ENCODE results near the gene SLC7A4. TPM values are rescaled to one million over a fixed set of nuclear protein-coding genes. Genes with fewer than 3 reads are reported as not detected.
"Not testable (repeated sequence)": the region's sequence is repeated elsewhere in the genome, so short reads cannot be mapped to it uniquely, and the experiment has no call there.

The SLC7A4 gene
- 4.2 TPM for total RNA-seq

DNA sequence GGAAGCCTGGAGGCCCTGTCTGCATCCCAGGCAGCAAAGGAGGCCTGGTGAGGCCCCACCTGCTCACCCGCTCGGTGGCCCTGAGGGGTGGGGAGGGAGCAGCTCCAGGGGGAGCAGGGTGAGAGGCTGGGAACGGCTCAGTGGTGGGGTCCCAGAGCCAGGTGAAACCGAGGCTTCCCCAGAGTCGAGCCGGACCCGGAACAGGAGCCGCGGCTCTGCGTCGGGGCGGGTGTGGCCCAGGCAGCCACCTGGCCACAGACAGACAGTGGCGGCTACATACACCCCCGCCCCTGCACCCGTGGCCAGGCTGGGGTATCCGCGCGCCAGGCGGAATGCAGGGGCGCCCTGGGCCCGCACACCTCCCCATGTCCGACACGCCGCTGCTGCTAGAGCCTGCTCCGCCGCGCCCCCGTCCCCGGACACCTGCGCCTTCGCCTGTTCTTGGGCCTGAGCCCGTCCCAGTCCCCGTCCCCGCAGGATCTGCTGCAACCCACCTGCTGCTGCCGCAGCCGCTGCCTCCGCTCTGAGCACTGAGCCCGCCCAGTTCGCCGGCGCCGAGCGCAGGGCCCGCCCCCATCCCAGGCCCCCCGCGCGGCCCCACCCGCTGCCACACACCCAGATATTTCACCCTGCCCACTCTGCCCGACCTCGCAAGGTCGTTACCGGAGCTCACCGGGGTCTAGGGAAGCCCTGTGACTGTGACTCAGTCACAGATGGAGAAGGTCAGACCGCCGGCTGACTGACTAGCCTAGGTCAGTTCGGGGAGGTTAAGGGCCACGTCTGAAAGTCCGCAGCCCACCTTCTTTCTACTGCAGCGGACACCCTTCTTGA, at the start of gene SLC7A4:
Gene SLC7A4, minus strand, starts transcription at position 525 of the 831 bp plus-strand sequence. CDS start 749 bp downstream, outside the sequence.
- peak; percentile 37 for ATAC-seq

GRCh38 chr22:21080435-21081137, 48.2 kb upstream of the SLC7A4 start:
- ATAC-seq: no peak

GRCh38 chr22:21079493-21079892, 47.1 kb upstream of the SLC7A4 start:
- no peak for ATAC-seq

DNA sequence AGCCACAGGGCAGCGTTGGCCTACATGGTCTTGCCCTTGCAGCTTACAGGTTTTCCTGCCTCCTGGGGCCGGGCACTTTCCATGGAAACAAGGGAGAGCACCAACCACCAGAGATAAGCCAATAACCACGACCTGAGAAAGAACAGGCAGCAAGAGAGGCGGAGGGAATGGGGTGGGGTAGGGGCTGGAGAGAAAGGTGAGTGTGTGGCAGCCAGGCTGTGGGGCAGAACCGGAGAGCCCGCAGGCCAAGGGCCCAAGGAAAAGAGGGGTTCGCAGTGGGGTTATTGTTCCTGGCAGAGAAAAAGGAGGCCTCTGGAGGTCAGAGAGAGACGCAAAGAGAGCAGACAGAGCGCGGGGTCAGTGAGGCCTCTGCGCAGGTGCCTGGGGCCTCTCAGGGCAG, 46.6 kb upstream of the SLC7A4 start:
- ATAC-seq: no peak

DNA sequence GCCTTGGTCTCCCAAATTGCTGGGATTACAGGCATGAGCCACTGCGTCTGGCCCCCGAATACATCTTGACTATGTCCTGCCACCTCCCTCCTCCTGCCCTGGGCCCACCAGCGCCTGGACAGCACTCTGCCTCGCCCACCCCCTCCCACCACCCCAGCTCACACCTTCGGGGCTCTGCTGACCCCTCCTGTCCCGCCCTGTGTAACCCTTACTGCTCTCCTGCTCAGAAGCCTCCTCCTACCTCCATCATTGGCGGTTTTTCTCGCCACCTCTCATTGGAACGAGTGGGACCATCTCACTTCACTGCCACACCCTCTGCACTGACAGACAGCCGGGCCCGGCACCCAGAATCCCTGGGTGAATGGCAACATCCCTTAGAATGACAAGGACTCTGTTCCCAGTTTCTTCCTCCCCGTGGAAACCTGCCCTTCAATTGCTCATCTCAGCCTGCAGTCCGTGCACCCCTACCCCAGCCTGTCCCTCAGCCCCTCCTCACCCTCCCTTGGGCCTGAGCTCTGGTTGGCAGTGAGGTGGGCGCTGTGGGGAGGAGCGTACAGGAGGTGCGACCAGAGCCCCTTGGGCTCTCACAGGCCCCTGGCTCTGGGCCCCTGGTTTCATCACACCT, 45.6 kb upstream of the SLC7A4 start:
- ATAC-seq: no peak

GRCh38 chr22:21076912-21077625, 44.7 kb upstream of the SLC7A4 start:
- no peak for ATAC-seq

- no peak for ATAC-seq
Measured at GRCh38 chr22:21075516-21076138, 43.3 kb upstream of the SLC7A4 start.

DNA sequence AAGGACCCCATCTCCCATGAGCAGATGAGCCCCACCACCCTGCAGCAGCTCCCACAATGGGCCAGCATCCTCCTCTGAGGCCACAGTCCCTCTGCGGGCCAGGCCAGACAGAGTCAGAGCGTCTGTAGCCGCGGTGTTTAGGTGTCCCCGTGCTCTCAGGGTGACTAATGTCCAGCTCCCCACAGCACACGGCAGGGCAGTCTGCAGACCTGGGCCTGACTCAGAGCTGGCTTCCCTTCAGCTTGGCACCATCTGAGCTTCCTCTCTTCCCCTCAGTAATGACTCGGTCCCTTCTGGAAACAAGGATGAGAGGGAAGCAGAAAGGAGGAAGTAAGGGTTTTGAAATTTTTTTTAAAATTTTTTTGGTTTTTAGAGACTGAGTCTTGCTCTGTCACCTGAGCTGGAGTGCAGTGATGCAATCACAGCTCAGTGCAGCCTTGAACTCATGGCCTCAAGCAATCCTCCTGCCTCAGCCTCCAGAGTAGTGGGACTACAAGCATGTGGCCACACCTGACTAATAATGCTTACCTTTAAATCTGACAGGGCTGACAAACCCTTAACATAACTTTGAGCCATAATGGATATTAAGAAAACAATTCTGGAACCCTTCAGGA, 41.8 kb upstream of the SLC7A4 start:
- ATAC-seq: peak; percentile 89

DNA sequence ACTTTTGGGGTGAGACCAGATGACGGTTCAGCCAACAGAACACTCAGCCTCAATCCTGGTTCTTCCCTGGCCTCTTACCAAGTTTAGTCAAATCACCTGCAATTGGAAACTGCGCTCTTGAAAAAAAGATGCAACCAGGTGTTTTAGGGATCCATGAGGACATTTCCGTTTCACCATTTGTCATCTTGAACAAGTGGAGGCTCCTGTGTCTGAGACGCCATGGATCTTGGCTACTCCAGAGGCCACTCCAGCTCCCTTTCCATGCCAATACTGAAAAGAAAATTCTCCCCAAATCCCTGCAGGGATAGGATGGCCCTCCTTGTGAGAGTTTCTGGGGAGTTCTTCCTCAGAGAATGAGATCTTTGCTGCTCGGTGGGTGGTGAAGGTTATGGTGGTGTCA, 41.1 kb upstream of the SLC7A4 start:
- no peak for ATAC-seq

DNA sequence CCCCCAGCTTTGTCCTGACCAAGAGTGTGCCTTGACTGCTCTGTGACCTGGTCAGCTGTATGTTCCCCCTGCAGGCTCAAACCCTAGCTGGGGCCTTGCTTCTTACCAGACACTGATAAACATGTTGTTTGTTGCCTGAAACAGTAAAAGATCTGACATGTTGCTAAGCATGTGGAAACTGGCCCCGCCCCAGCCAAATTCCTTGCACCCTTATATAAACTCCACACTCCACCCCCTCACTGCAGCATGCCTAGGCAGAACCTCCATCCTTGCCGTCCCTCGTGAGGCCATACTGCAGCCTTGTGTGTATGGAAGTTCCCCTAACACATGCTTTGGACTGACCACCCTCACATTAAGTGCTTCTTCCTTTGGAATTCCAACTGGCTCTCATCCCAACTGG, 40.7 kb upstream of the SLC7A4 start:
- ATAC-seq: no peak

- ATAC-seq: not testable (repeated sequence)
Measured at GRCh38 chr22:21071796-21072195, 39.4 kb upstream of the SLC7A4 start.

DNA sequence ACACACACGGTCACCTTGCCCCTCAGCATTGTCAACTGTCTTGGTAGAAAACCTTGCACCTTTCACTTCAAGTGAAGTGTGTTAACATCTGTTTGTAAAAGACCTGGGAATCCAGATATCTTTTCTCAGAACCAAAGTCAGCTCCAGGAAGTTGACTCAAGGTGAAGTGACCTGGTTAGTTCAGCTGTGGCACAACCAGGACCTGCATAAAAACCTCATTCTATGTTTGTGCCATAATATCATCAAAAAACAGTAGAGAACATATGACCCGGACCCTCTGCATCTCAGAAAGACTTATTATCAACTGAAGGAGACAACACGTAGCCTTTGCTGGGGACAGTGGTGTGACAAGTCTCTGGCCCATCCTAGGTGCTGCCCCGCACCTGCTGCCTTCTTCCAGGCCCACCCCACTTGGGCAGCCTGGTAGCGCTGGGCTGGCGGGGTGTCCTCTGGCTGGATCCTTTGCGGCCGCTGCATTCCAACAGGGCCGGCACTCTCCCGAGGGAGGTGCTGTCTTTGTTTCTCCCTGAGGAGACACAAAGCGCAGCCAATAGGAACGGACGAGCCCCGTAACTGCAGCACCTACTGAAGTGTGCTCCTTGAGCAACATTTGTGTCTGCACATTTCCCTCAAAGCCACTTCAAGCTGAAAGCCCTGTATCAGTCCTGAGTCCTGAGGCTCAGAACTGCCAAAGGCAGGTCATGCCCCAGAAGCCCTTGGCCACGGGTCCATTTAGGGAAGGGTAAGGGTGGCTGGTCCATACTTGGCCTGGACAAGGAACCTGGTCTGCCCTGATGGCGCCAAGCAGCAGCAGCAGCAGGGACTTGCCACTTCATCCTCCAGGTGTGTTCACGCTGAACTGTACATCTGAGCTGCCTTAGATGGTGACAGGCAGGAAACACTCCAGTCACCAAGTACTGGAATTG, 38.6 kb upstream of the SLC7A4 start:
- peak; percentile 17 for ATAC-seq

GRCh38 chr22:21069375-21069774, 37.0 kb upstream of the SLC7A4 start:
- no peak for ATAC-seq

DNA sequence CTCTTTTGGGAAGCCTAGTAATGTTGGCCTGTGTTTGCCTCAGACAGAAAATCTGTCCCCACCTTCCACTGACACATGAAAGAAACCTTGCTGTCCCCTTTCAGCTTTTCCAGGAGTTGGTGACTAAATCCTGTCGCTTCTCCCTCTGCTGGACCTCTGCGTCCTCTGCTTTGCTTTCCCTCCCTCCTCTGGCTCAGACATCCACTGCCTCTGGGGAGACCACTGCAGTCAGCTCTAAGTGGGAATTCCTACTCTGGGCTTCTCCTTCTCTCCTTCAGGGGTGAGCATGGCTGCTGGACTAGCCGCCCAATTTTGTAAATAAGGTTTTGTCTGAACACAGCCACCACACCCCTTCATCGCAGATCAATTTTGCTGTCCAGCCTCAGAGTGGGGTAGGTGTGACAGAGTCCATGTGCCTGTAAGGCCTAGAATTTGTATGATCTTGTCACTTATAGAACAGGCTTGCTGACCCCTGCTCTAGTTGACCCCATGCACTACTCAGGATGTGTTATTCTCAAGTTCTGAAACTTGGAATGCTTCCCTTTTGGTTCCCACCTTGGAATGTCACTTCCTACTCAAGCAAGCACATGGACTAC, 36.4 kb upstream of the SLC7A4 start:
- no peak for ATAC-seq

GRCh38 chr22:21067901-21068680, 35.7 kb upstream of the SLC7A4 start:
- no peak for ATAC-seq

- ATAC-seq: no peak
Measured at GRCh38 chr22:21067075-21067900, 34.9 kb upstream of the SLC7A4 start.

DNA sequence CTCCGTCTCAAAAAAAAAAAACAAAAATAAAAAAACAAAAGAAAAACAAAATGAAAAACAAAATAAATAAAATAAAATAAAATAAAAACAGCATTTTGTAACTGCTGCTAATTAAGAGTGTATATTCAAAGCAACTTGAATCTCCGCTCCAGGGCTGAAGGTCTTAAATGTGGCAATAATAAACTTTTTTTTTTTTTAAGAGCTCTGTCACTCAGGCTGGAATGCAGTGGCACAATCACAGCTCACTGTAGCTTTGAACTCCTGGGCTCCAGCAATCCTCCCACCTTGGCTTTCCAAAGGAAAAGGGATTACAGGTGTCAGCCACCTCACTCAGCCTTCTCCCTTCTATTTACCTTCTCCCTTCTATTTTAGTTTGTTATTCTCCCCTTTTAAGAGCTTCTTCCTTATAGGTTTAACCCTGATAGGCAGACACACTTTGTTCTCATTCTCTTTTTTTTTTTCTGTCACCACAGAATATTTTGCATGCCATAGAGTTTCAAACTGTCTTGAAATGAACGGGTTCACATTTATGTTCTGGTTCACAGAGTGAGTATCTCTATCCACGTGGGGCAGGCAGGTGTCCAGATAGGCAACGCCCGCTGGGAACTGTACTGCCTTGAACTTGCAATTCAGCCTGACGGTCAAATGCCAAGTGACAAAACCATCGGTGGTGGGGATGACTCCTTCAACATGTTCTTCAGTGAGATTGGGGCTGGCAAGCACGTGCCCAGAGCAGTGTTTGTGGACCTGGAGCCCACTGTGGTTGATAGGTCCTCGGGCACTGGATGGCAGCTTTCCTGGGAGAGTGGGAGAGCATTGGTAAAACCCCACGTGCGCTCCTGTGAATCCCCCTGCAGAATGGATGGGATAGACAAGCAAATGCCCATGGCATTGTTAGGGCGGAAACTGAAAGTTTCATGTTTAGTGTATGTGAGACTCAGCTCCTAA, 32.8 kb upstream of the SLC7A4 start:
- peak; percentile 42 for ATAC-seq

All from esophagus mucosa (tissue), 1 donor.